Pancreas (tissue), 10 donors: Measurements from ENCODE around the gene EVPL. TPM values are rescaled to one million over a fixed set of nuclear protein-coding genes. Genes with fewer than 3 reads are reported as not detected.

Source experiments
- ATAC-seq, 4 donors: fragments of 200-7000 bp; cut with Tn5 transposase; one replicate each; pipeline versions ENCODE4 v1.8.0 to v1.9.1; 2020; ENCODE audit warnings: mild to moderate bottlenecking in 4 of 4, moderate library complexity in 4 of 4
- DNase-seq, 6 donors: peaks; one replicate each; pipeline ENCODE4 v3.0.0-alpha.2; 2020
- FAIRE-seq: peaks from 2 replicates; lab custom pipeline; 2012; peaks lifted over from hg19 to GRCh38; lab: Jason Lieb, UNC
- H3K27ac ChIP-seq, 4 donors: fragments of 200-600 bp; sonication (generic); 1 replicate in 3 of 4; 2 replicates in 1 of 4; pipeline versions ENCODE4 v1.5.0 to v1.8.0; 2020
- H3K27me3 ChIP-seq, 4 donors: fragments of 200-600 bp; one replicate each; pipeline ENCODE4 v1.8.0; 2021
- H3K36me3 ChIP-seq, 3 donors: fragments of 200-600 bp; sonication (generic) in 1 of 3; one replicate each; pipeline versions ENCODE4 v1.5.0 to v1.8.0; 2020 to 2021
- H3K4me1 ChIP-seq, 3 donors: fragments of 200-600 bp; one replicate each; pipeline ENCODE4 v1.8.0; 2021
- H3K4me3 ChIP-seq, 4 donors: fragments of 200-600 bp; sonication (generic) in 2 of 4; one replicate each; pipeline versions ENCODE4 v1.5.0 to v1.8.0; 2020 to 2021
- H3K9me3 ChIP-seq, 4 donors: fragments of 200-600 bp; one replicate each; pipeline ENCODE4 v1.8.0; 2021
- CTCF ChIP-seq, 4 donors: fragments of 200-600 bp; sonication (generic) in 3 of 4; IDR thresholded peaks; one replicate each; pipeline versions ENCODE4 v1.5.0 to v1.8.0; 2021; ENCODE audit warnings: antibody characterized with exemption in 4 of 4
- WGBS, 2 donors: extraction: QIAGEN DNeasy Blood & Tissue Kit; methylation state at CpG; one replicate each; pipeline ENCODE4 v1.1.7; 2013; 5-methylcytosine and 5-hydroxymethylcytosine counted together
- intact Hi-C, 3 donors: fragments of 100-400 bp; cut with DNase I; formaldehyde crosslinking; loops; one replicate each; pipeline versions ENCODE4 v1.11.1 to v1.14.2; 2022
- polyA plus RNA-seq, 2 donors: library from polyadenylated mRNA; stranded (reverse); fragments of 200-250 nt; gene quantifications; one replicate each; pipeline ENCODE4 v1.2.3, GENCODE V29; 2013
- total RNA-seq, 6 donors: library from RNA; stranded (reverse); fragmentation: NEBNext Ultra II Directional in 4 of 6; extraction: Animal tissue kit (Norgen Biotek cat#: 25700) in 4 of 6; gene quantifications; one replicate each; pipeline versions ENCODE4 v1.2.1 to v1.2.4, GENCODE V29; 2021 to 2023
- donor health status: healthy with polysubstance abuse.
- donor health status: DM: no; HTN: no; CAD: no; lungs with moderate emphysema.
- donor health status: DM: no; HTN: no; CAD: no.
- donor health status: control.
- donor health status: control.
- donor health status: Bipolar disorder and iron deficiency.
- donor health status: DM: yes; HTN: yes; CAD: no.
- donor health status: DM: no; HTN: no; CAD: no.
- donor health status: DM: no; HTN: no; CAD: no.
- donor health status: DM: yes; HTN: yes; CAD: no.

EVPL gene
- total and polyA plus RNA-seq, 8 donors: 1.3 to 14.6 (median 3.3) TPM

- Histone ChIP-seq H3K27me3 (no peaks in the 10 kb centered on the region), H3K27ac (no peak overlapping the region), H3K9me3 (no peaks in the 10 kb centered on the region), H3K4me1 (peaks cover 0 to 3% (median 0%) of the 10 kb centered on the region in 3 donors), H3K4me3 (no peak overlapping the region), H3K36me3 (peaks cover 9 to 76% (median 47%) of the 10 kb centered on the region in 3 donors)
- intact Hi-C loops: no loop called here
- DNase-seq (no peak), FAIRE-seq (no peak), ATAC-seq (no peak)
- 71 to 73% methylated on average over 3 of the region's 3 CpGs for WGBS, 2 donors
- TF ChIP-seq CTCF (IDR thresholded peaks at IDR 0.05): no peak
Observed at GRCh38 chr17:76056882-76057281, 29.8 kb upstream of the EVPL start.

- intact Hi-C loops: no loop called here
- ATAC-seq (peak in 2 of 4 donors; percentile 33 to 61), DNase-seq (no peak), FAIRE-seq (no peak)
- Histone ChIP-seq H3K27ac (peak overlapping the region in 1 of 4 donors; percentile 40), H3K27me3 (no peaks in the 10 kb centered on the region), H3K4me3 (no peak overlapping the region), H3K4me1 (peaks cover 0 to 7% (median 0%) of the 10 kb centered on the region in 3 donors), H3K9me3 (no peaks in the 10 kb centered on the region), H3K36me3 (peaks cover 4 to 63% (median 28%) of the 10 kb centered on the region in 3 donors)
- no peak for TF ChIP-seq CTCF (IDR thresholded peaks at IDR 0.05)
- WGBS, 2 donors: 84 to 85% methylated on average over 4 of the region's 4 CpGs
Observed at GRCh38 chr17:76054112-76054476, 27.0 kb upstream of the EVPL start.

- DNase-seq (no peak), FAIRE-seq (no peak), ATAC-seq (peak in 2 of 4 donors; percentile 46 to 52)
- 77 to 80% methylated on average over 17 of the region's 17 CpGs for WGBS, 2 donors
- Histone ChIP-seq H3K9me3 (no peaks in the 10 kb centered on the region), H3K27me3 (no peaks in the 10 kb centered on the region), H3K27ac (peak overlapping the region in 1 of 4 donors; percentile 40), H3K4me1 (peaks cover 0 to 7% (median 0%) of the 10 kb centered on the region in 3 donors), H3K4me3 (no peak overlapping the region), H3K36me3 (peaks cover 4 to 63% (median 23%) of the 10 kb centered on the region in 3 donors)
- intact Hi-C loops: no loop called here
- TF ChIP-seq CTCF (IDR thresholded peaks at IDR 0.05): no peak
Observed at GRCh38 chr17:76053246-76054111, 26.4 kb upstream of the EVPL start.

- no peak for ATAC-seq
- Histone ChIP-seq H3K27ac (peak overlapping the region in 3 of 4 donors; percentile 7 to 57 (median 18)), H3K36me3 (peaks cover 0 to 66% (median 25%) of the 10 kb centered on the region in 3 donors), H3K27me3 (no peaks in the 10 kb centered on the region), H3K4me3 (no peak overlapping the region), H3K9me3 (no peaks in the 10 kb centered on the region), H3K4me1 (peaks cover 0 to 7% (median 0%) of the 10 kb centered on the region in 3 donors)
- FAIRE-seq: no peak
- WGBS, 2 donors: 52 to 61% methylated on average over 6 of the region's 6 CpGs
- DNase-seq: no peak
- TF ChIP-seq CTCF (IDR thresholded peaks at IDR 0.05): no peak
- intact Hi-C loops: no loop called here
Observed at GRCh38 chr17:76051561-76051960, 24.5 kb upstream of the EVPL start.
